GM10266 (cell line): ENCODE measurements around the gene DHX15.

ENCODE experiments used
- DNase-seq: peaks from one replicate; pipeline ENCODE4 v3.0.0; 2012; ENCODE audit errors: extremely low spot score
- TF ChIP-seq, protein P1 (sequence below): IDR thresholded peaks from 2 replicates; pipeline ENCODE4 v1.5.1; 2012; ENCODE audit warnings: mild to moderate bottlenecking, low read depth; ENCODE audit not compliant: control insufficient read depth, insufficient read depth; ENCODE audit errors: missing control alignments

Gene DHX15

GRCh38 chr4:24495388-24495787 is 89.0 kb downstream of the DHX15 start:
- TF ChIP-seq, protein P1, sequence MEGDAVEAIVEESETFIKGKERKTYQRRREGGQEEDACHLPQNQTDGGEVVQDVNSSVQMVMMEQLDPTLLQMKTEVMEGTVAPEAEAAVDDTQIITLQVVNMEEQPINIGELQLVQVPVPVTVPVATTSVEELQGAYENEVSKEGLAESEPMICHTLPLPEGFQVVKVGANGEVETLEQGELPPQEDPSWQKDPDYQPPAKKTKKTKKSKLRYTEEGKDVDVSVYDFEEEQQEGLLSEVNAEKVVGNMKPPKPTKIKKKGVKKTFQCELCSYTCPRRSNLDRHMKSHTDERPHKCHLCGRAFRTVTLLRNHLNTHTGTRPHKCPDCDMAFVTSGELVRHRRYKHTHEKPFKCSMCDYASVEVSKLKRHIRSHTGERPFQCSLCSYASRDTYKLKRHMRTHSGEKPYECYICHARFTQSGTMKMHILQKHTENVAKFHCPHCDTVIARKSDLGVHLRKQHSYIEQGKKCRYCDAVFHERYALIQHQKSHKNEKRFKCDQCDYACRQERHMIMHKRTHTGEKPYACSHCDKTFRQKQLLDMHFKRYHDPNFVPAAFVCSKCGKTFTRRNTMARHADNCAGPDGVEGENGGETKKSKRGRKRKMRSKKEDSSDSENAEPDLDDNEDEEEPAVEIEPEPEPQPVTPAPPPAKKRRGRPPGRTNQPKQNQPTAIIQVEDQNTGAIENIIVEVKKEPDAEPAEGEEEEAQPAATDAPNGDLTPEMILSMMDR = no peak
- DNase-seq = no peak

GRCh38 chr4:24489870-24490269 is 94.5 kb downstream of the DHX15 start:
- DNase-seq = no peak
- TF ChIP-seq, protein P1 = no peak

DNA sequence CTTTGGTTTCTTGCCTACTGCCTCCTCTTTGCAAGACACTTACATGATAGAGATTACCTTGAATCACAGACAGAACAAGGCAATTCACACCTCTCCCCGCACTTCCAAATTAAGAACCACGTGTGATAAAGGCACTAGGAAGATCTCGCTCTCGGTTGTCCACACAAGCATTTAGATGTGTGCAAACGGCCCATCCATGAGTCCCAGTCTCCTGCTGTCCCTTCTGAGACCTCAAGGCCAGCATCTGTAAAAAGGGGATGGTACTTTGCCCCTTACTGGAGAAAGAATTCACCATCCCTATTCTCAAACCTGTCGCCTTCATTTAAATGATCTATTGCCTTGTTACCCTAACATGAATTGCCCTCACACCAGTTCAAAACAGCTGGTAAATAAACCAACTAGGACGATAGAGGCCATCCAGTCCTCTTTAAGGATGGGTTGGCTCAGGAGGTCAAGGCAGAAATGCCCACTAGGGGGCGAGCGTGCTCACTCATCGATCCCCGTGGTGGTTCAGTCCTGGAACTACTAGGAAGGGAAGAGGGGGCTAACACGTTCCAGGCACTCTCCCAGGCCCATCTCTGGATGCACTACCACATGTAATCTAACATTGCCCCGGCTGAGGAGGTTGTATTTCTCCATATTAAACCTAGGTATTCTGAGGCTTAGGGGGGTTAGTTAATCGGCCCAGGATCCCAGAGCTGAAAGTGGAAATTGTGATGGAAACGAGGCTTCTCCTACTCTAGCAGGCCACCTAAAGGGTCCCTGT is 95.8 kb downstream of the DHX15 start:
- peak; percentile 77 for DNase-seq
- TF ChIP-seq, protein P1 = peak; percentile 87

DNA sequence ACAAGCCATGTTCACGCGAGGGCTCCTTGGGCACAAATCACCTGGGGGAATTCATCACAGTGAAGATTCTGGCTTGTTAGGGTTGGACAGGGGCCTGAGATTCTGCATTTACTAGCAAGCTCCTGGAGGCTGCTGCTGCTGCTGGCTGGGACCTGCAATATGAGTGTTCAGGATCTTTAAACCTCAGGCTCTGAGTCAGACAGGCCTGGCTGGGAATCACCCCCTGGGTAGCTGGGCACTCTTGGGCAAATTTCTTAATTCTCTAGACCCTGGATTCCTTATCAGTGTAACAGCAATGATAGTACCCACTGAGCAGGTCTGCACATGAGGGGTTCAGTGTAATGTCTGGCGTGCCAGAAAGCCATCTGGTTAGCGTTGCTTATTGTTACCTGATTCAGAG is 101.5 kb downstream of the DHX15 start:
- no peak for DNase-seq
- TF ChIP-seq, protein P1 = no peak

- DNase-seq = no peak
- TF ChIP-seq, protein P1 = no peak
Measured at GRCh38 chr4:24477919-24478318, 106.4 kb downstream of the DHX15 start.
